HepG2 (cell line): ENCODE results near the gene DDX23. TPM values are rescaled to one million over a fixed set of nuclear protein-coding genes. Genes with fewer than 3 reads are reported as not detected.

Source experiments
- AKAP8 ChIP-seq: sonication (generic); formaldehyde crosslinking; IDR thresholded peaks from 2 replicates; pipeline ENCODE4 v1.5.1; 2020; ENCODE audit warnings: mild to moderate bottlenecking, missing genetic modification reagents
- BCL6 ChIP-seq: IDR thresholded peaks from 2 replicates; pipeline ENCODE4 v1.6.1; 2016; ENCODE audit warnings: missing genetic modification reagents, missing compliant biosample characterization
- BRD4 ChIP-seq: sonication (generic); formaldehyde crosslinking; IDR thresholded peaks from 2 replicates; pipeline ENCODE4 v1.4.0; 2020; ENCODE audit warnings: missing genetic modification reagents
- CBX1 ChIP-seq: IDR thresholded peaks from one replicate; pipeline ENCODE4 v1.6.1; 2016; ENCODE audit warnings: antibody characterized with exemption, low read depth
- CREM ChIP-seq, 2 experiments: sonication (generic) in 1 of 2; formaldehyde crosslinking in 1 of 2; IDR thresholded peaks; 2 replicates each; pipeline versions ENCODE4 v1.4.0 to v1.6.1; 2016 to 2020; ENCODE audit warnings: antibody characterized with exemption in 1 of 2, mild to moderate bottlenecking in 1 of 2, missing genetic modification reagents in 1 of 2
- E2F5 ChIP-seq: sonication (generic); formaldehyde crosslinking; conservative IDR thresholded peaks from 2 replicates; pipeline ENCODE4 v1.4.0; 2020; ENCODE audit warnings: missing genetic modification reagents
- ETV6 ChIP-seq: sonication (generic); formaldehyde crosslinking; conservative IDR thresholded peaks from 2 replicates; pipeline ENCODE4 v1.4.0; 2020; ENCODE audit warnings: missing genetic modification reagents
- GTF2F1 ChIP-seq: fragments of 150-350 bp; IDR thresholded peaks from 2 replicates; pipeline ENCODE4 v1.6.1; 2014; ENCODE audit warnings: low read length
- HNF4G ChIP-seq, 2 experiments: sonication (generic) in 1 of 2; formaldehyde crosslinking in 1 of 2; IDR thresholded peaks; 2 replicates each; pipeline versions ENCODE4 v1.4.0 to v1.6.1; 2011 to 2020; ENCODE audit warnings: borderline replicate concordance in 2 of 2, low read depth in 2 of 2, mild to moderate bottlenecking in 2 of 2, low read length in 1 of 2, missing genetic modification reagents in 1 of 2, moderate library complexity in 1 of 2
- IRF9 ChIP-seq: sonication (generic); formaldehyde crosslinking; IDR thresholded peaks from 2 replicates; pipeline ENCODE4 v1.8.0; 2022; ENCODE audit warnings: missing genetic modification reagents, mild to moderate bottlenecking, borderline replicate concordance
- ISL2 ChIP-seq: sonication (generic); formaldehyde crosslinking; IDR thresholded peaks from 2 replicates; pipeline ENCODE4 v1.5.0; 2020; ENCODE audit warnings: missing genetic modification reagents
- KAT8 ChIP-seq: IDR thresholded peaks from 2 replicates; pipeline ENCODE4 v1.6.1; 2016; ENCODE audit warnings: missing genetic modification reagents, missing compliant biosample characterization
- NR1H2 ChIP-seq: sonication (generic); formaldehyde crosslinking; IDR thresholded peaks from 2 replicates; pipeline ENCODE4 v1.8.1; 2022; ENCODE audit warnings: low read depth, missing genetic modification reagents, borderline replicate concordance
- SALL2 ChIP-seq: sonication (generic); formaldehyde crosslinking; IDR thresholded peaks from 2 replicates; pipeline ENCODE4 v1.8.1; 2023; ENCODE audit warnings: mild to moderate bottlenecking, missing genetic modification reagents, inconsistent platforms
- TCF12 ChIP-seq, 2 experiments: fragments of 450-650 bp in 1 of 2; sonication (generic) in 1 of 2; formaldehyde crosslinking in 1 of 2; IDR thresholded peaks; 2 replicates each; pipeline versions ENCODE4 v1.6.1 to v1.8.0; 2017 to 2022; ENCODE audit warnings: antibody characterized with exemption in 1 of 2, mild to moderate bottlenecking in 1 of 2, missing genetic modification reagents in 1 of 2, moderate library complexity in 1 of 2
- TP53 ChIP-seq: sonication (generic); formaldehyde crosslinking; conservative IDR thresholded peaks from 2 replicates; pipeline ENCODE4 v1.4.0; 2020; ENCODE audit warnings: missing genetic modification reagents
- ZKSCAN8 ChIP-seq: IDR thresholded peaks from 2 replicates; pipeline ENCODE4 v1.6.1; 2016; ENCODE audit warnings: borderline replicate concordance, missing genetic modification reagents, missing compliant biosample characterization
- ZNF329 ChIP-seq: sonication (generic); formaldehyde crosslinking; IDR thresholded peaks from 2 replicates; pipeline ENCODE4 v1.9.0; 2021; ENCODE audit warnings: low read depth, mild to moderate bottlenecking, missing genetic modification reagents
- ZNF451 ChIP-seq: sonication (generic); formaldehyde crosslinking; IDR thresholded peaks from 2 replicates; pipeline ENCODE4 v1.5.0; 2020; ENCODE audit warnings: mild to moderate bottlenecking, missing genetic modification reagents
- polyA plus RNA-seq, 8 experiments: library from polyadenylated mRNA; depleted of rRNA in 3 of 8; stranded (reverse) in 7 of 8; unstranded in 1 of 8; fragments of >200 nt; fragmentation: Illumina TruSeq in 4 of 8; extraction: Trizol in 4 of 8; gene quantifications; 2 replicates each; pipeline versions ENCODE4 v1.2.1 to v1.2.3, GENCODE V29; 2011 to 2016; ENCODE audit warnings: low read depth in 4 of 8, missing spikeins in 1 of 8, mixed read lengths in 1 of 8; ENCODE audit not compliant: insufficient read depth in 1 of 8
- total RNA-seq, 5 experiments: library from RNA; depleted of rRNA; stranded (reverse); fragments of >200 nt; fragmentation: Illumina TruSeq; extraction: Trizol; gene quantifications; 2 replicates each; pipeline ENCODE4 v1.2.3, GENCODE V29; 2016; ENCODE audit warnings: low read depth in 1 of 5
- TF ChIP-seq, protein P1 (sequence below): IDR thresholded peaks from 2 replicates; pipeline ENCODE4 v1.6.1; 2012; ENCODE audit warnings: inconsistent platforms

DDX23 gene
- total and polyA plus RNA-seq, 2 of the 13 experiments (the other 11 are each of a cell fraction or from before 2014, with no cell fraction given): 35.7 to 90.0 TPM

- no peak for TF ChIP-seq TP53 (CRISPR knock-in tag)
- TF ChIP-seq AKAP8: no peak
- TF ChIP-seq KAT8 (CRISPR knock-in tag): peak; percentile 30; the same call in 1 of the 2 replicates
- TF ChIP-seq BCL6: peak; percentile 80
- no peak for TF ChIP-seq ZNF329
- TF ChIP-seq ISL2 (CRISPR knock-in tag): peak; percentile 56; the same call in 1 of the 2 replicates
- TF ChIP-seq HNF4G (IDR thresholded peaks at IDR 0.05; ENCODE audit: borderline replicate concordance, low read depth, low read length): 0 out of 2 replicates have a peak, but pooled peaks have one; percentile 54
- no peak; the same call in 1 of the 2 replicates for TF ChIP-seq HNF4G (CRISPR knock-in tag; IDR thresholded peaks at IDR 0.05; ENCODE audit: borderline replicate concordance, low read depth)
- TF ChIP-seq ZNF451 (CRISPR knock-in tag): no peak
- no peak for TF ChIP-seq ETV6 (CRISPR knock-in tag)
- TF ChIP-seq TCF12 (IDR thresholded peaks at IDR 0.05): no peak
- TF ChIP-seq TCF12 (CRISPR knock-in tag; IDR thresholded peaks at IDR 0.05): no peak
- TF ChIP-seq SALL2 (CRISPR knock-in tag): no peak
- TF ChIP-seq E2F5 (CRISPR knock-in tag): no peak
- no peak for TF ChIP-seq CBX1
- no peak for TF ChIP-seq ZKSCAN8
- TF ChIP-seq, protein P1, sequence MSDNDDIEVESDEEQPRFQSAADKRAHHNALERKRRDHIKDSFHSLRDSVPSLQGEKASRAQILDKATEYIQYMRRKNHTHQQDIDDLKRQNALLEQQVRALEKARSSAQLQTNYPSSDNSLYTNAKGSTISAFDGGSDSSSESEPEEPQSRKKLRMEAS: peak; percentile 62; the same call in 1 of the 2 replicates
- no peak for TF ChIP-seq BRD4 (CRISPR knock-in tag)
- 0 out of 2 replicates have a peak, but pooled peaks have one; percentile 63 for TF ChIP-seq IRF9 (CRISPR knock-in tag)
- no peak; the same call in 1 of the 2 replicates for TF ChIP-seq CREM (IDR thresholded peaks at IDR 0.05)
- TF ChIP-seq CREM (CRISPR knock-in tag; IDR thresholded peaks at IDR 0.05): no peak
- TF ChIP-seq NR1H2 (CRISPR knock-in tag): no peak
- no peak for TF ChIP-seq GTF2F1
These were observed 31.6 kb upstream of the DDX23 start (continued) for GRCh38 chr12:48883305-48884161.
